ENCODE data around the gene TLE2. TPM values are rescaled to one million over a fixed set of nuclear protein-coding genes. Genes with fewer than 3 reads are reported as not detected.

TLE2 gene
- total RNA-seq, 1 donor = 1.7 TPM

GRCh38 chr19:3027981-3028304 is 1.1 kb downstream of the TLE2 start:
- DNase-seq (ENCODE audit: low read depth) = no peak
- H3K4me3 ChIP-seq (ENCODE audit: low read depth, low read length) = no peak overlapping the region
- TF ChIP-seq, protein P1, sequence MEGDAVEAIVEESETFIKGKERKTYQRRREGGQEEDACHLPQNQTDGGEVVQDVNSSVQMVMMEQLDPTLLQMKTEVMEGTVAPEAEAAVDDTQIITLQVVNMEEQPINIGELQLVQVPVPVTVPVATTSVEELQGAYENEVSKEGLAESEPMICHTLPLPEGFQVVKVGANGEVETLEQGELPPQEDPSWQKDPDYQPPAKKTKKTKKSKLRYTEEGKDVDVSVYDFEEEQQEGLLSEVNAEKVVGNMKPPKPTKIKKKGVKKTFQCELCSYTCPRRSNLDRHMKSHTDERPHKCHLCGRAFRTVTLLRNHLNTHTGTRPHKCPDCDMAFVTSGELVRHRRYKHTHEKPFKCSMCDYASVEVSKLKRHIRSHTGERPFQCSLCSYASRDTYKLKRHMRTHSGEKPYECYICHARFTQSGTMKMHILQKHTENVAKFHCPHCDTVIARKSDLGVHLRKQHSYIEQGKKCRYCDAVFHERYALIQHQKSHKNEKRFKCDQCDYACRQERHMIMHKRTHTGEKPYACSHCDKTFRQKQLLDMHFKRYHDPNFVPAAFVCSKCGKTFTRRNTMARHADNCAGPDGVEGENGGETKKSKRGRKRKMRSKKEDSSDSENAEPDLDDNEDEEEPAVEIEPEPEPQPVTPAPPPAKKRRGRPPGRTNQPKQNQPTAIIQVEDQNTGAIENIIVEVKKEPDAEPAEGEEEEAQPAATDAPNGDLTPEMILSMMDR (IDR thresholded peaks at IDR 0.05; ENCODE audit: insufficient read depth, low read depth, low read length) = no peak

- DNase-seq (ENCODE audit: low read depth) = no peak
- no peak overlapping the region for H3K4me3 ChIP-seq (ENCODE audit: low read depth, low read length)
- TF ChIP-seq, protein P1 (IDR thresholded peaks at IDR 0.05; ENCODE audit: insufficient read depth, low read depth, low read length) = no peak
Observed at GRCh38 chr19:3027292-3027691, 1.8 kb downstream of the TLE2 start.

DNA sequence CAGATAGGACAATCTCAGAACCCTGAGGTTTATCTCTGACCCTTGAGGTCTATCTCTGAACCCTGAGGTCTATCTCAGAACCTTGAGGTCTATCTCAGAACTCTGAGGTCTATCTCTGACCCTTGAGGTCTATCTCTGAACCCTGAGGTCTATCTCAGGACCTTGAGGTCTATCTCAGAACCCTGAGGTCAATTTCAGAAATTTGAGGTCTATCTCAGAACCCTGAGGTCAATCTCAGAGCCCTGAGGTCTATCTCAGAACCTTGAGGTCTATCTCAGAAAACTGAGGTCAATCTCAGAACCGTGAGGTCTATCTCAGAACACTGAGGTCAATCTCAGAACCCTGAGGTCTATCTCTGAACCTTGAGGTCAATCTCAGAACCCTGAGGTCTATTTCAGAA is 2.3 kb downstream of the TLE2 start:
- no peak for DNase-seq (ENCODE audit: low read depth)

DNA sequence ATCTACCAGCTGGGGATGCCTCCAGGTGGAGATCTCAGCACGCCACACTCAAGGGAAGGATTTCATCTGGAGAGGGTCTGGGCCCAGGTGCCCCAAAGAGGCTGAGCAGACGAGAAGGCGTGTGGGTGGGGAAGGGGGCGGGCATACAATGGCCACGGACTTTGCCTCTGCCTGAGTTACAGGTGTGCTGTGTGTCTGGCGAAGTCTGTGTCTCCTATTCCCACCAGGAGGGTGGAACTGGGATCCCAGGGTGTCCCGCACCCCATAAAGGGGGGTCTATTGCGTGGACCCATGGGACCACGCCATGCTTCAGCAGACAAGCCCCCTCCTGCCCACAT is 3.6 kb downstream of the TLE2 start:
- TF ChIP-seq, protein P1 (IDR thresholded peaks at IDR 0.05; ENCODE audit: insufficient read depth, low read depth, low read length) = no peak
- DNase-seq (ENCODE audit: low read depth) = no peak
- no peak overlapping the region for H3K4me3 ChIP-seq (ENCODE audit: low read depth, low read length)

More for the DNA sequence above, 2.3 kb downstream of the TLE2 start:
- TF ChIP-seq, protein P1 (IDR thresholded peaks at IDR 0.05; ENCODE audit: insufficient read depth, low read depth, low read length) = no peak
- H3K4me3 ChIP-seq (ENCODE audit: low read depth, low read length) = no peak overlapping the region

DNA sequence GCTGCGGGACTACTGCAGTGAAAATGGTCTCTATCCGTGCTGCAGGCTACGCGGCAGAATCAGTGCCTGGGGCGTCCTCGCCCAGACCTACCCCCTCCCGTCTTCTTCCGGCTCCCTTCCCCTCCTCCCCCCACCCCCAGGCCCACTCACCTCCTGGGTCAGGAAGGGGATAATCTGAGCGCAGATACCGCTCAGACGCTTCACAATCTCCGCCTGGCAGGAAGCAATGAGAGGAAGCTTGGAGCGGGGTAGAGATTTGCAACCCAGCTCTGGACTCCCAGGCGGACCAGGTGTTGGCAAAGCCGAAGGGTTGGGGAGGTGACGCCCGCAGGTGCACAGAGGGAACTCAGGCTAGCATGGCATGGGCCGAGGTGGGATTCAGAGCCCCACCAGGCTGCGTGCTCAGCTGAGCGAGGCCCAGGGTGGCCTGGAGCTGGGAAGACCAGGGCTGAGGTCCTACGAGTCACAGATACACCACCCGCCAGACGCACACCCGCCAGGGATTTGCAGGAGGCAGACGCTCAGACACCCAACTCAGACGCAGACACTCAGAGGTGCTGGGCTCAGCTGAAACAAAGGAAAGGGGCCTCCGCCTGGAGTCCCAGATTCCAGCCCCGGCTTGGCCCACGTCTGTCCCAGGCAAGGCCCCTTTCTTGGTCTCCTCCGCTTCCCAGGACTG is 4.1 kb downstream of the TLE2 start:
- H3K4me3 ChIP-seq (ENCODE audit: low read depth, low read length) = no peak overlapping the region
- no peak for DNase-seq (ENCODE audit: low read depth)
- TF ChIP-seq, protein P1 (IDR thresholded peaks at IDR 0.05; ENCODE audit: insufficient read depth, low read depth, low read length) = no peak

DNA sequence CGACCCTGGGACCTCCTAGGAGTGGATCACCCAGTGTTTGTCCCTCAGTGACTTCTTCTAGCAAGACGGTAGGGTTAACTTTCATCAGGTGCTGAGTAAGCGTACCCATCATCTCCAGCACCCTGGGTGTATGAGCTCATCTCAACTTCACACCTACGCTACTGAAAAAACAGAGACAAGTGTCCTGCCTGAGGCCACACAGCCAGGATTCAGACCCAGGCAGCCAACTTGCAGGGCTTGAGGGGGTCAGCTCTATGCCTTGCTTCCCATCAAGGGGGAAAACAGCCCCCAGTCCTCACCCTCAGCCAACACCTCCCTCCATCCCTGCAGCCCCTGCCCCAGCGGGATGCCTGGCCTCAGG is 4.6 kb downstream of the TLE2 start:
- H3K4me3 ChIP-seq (ENCODE audit: low read depth, low read length) = no peak overlapping the region
- DNase-seq (ENCODE audit: low read depth) = no peak
- TF ChIP-seq, protein P1 (IDR thresholded peaks at IDR 0.05; ENCODE audit: insufficient read depth, low read depth, low read length) = no peak

GRCh38 chr19:3020321-3020960 is 8.6 kb downstream of the TLE2 start:
- TF ChIP-seq, protein P1 (IDR thresholded peaks at IDR 0.05; ENCODE audit: insufficient read depth, low read depth, low read length) = no peak
- no peak for DNase-seq (ENCODE audit: low read depth)
- no peak overlapping the region for H3K4me3 ChIP-seq (ENCODE audit: low read depth, low read length)

Data from fibroblast of villous mesenchyme (primary cell).